ENCODE results near the gene BCL11B.
"Not testable (repeated sequence)": the region's sequence is repeated elsewhere in the genome, so short reads cannot be mapped to it uniquely, and the experiment has no call there.

BCL11B gene

GRCh38 chr14:99202516-99202915 lies 69.5 kb downstream of the BCL11B start:
- no peak for DNase-seq

GRCh38 chr14:99201351-99202073 lies 70.5 kb downstream of the BCL11B start:
- no peak for DNase-seq

- DNase-seq, result no peak
These were observed 71.4 kb downstream of the BCL11B start for GRCh38 chr14:99200654-99201005.

GRCh38 chr14:99199846-99200653 lies 71.9 kb downstream of the BCL11B start:
- DNase-seq, result peak in 1 of 56 donors; percentile 12

GRCh38 chr14:99198746-99199502 lies 73.1 kb downstream of the BCL11B start:
- no peak for DNase-seq

GRCh38 chr14:99196310-99196650 lies 75.7 kb downstream of the BCL11B start:
- DNase-seq, result no peak

GRCh38 chr14:99195602-99196309 lies 76.2 kb downstream of the BCL11B start:
- peak in 9 of 56 donors; percentile 15 to 74 (median 24) for DNase-seq

- DNase-seq, result no peak
These were observed 77.3 kb downstream of the BCL11B start for GRCh38 chr14:99194736-99195135.

- no peak for DNase-seq
These were observed 77.9 kb downstream of the BCL11B start for GRCh38 chr14:99194136-99194535.

GRCh38 chr14:99192830-99193229 lies 79.2 kb downstream of the BCL11B start:
- DNase-seq, result no peak

- peak in 18 of 56 donors; percentile 14 to 71 (median 28) for DNase-seq
These were observed 79.9 kb downstream of the BCL11B start for GRCh38 chr14:99192028-99192621.

- DNase-seq, result peak in 1 of 56 donors; percentile 71
These were observed 80.5 kb downstream of the BCL11B start for GRCh38 chr14:99191395-99192027.

- no peak for DNase-seq
These were observed 81.2 kb downstream of the BCL11B start for GRCh38 chr14:99190696-99191394.

- peak in 19 of 56 donors; percentile 11 to 62 (median 33) for DNase-seq
These were observed 82.7 kb downstream of the BCL11B start for GRCh38 chr14:99189201-99189801.

GRCh38 chr14:99188731-99189191 lies 83.2 kb downstream of the BCL11B start:
- DNase-seq, result peak in 2 of 56 donors; percentile 13 to 18

GRCh38 chr14:99187858-99188257 lies 84.1 kb downstream of the BCL11B start:
- DNase-seq, result no peak

GRCh38 chr14:99186956-99187690 lies 84.9 kb downstream of the BCL11B start:
- DNase-seq, result no peak

GRCh38 chr14:99186336-99186735 lies 85.7 kb downstream of the BCL11B start:
- DNase-seq, result not testable (repeated sequence)

Measured in amygdala (tissue), 56 donors.